ENCODE results near the gene TAGAP. TPM values are rescaled to one million over a fixed set of nuclear protein-coding genes. Genes with fewer than 3 reads are reported as not detected.
A peak's percentile ranks its signal among the peaks of the same experiment; 100 is the strongest.
"Not testable (repeated sequence)": the region's sequence is repeated elsewhere in the genome, so short reads cannot be mapped to it uniquely, and the experiment has no call there.

The TAGAP gene
- total and polyA plus RNA-seq, 2 donors, result 13.9 to 22.3 TPM

GRCh38 chr6:159042003-159042825, 2.6 kb downstream of the TAGAP start:
- Histone ChIP-seq H3K4me3 (ENCODE audit: low read length in 2 of 2) (peak overlapping the region; percentile 56 to 81), H3K9me3 (ENCODE audit: control insufficient read depth in 2 of 2, insufficient read depth in 1 of 2, low read length in 1 of 2) (no peaks in the 10 kb centered on the region), H3K27me3 (ENCODE audit: control insufficient read depth in 2 of 2, insufficient read depth in 1 of 2, low read length in 1 of 2) (no peaks in the 10 kb centered on the region), H3K4me1 (ENCODE audit: control insufficient read depth in 2 of 2, insufficient read depth in 2 of 2, low read length in 2 of 2) (peaks cover 6 to 43% of the 10 kb centered on the region in 2 donors), H3K36me3 (ENCODE audit: control insufficient read depth in 2 of 2, insufficient read depth in 2 of 2, low read length in 1 of 2) (peaks cover 37 to 47% of the 10 kb centered on the region in 2 donors), H3K27ac (ENCODE audit: low read depth in 1 of 2, low read length in 1 of 2) (peak overlapping the region; percentile 46 to 85)
- DNase-seq (ENCODE audit: low read depth in 6 of 9, low spot score in 9 of 9), result peak; percentile 65 to 94 (median 82)
- 43% methylated on average over 14 of the region's 14 CpGs for WGBS

GRCh38 chr6:159041181-159041580, 3.6 kb downstream of the TAGAP start:
- Histone ChIP-seq H3K27ac (ENCODE audit: low read depth in 1 of 2, low read length in 1 of 2) (no peak overlapping the region), H3K36me3 (ENCODE audit: control insufficient read depth in 2 of 2, insufficient read depth in 2 of 2, low read length in 1 of 2) (peaks cover 48 to 57% of the 10 kb centered on the region in 2 donors), H3K9me3 (ENCODE audit: control insufficient read depth in 2 of 2, insufficient read depth in 1 of 2, low read length in 1 of 2) (no peaks in the 10 kb centered on the region), H3K4me3 (ENCODE audit: low read length in 2 of 2) (no peak overlapping the region), H3K27me3 (ENCODE audit: control insufficient read depth in 2 of 2, insufficient read depth in 1 of 2, low read length in 1 of 2) (no peaks in the 10 kb centered on the region), H3K4me1 (ENCODE audit: control insufficient read depth in 2 of 2, insufficient read depth in 2 of 2, low read length in 2 of 2) (peaks cover 6 to 43% of the 10 kb centered on the region in 2 donors)
- DNase-seq (ENCODE audit: low read depth in 6 of 9, low spot score in 9 of 9), result no peak
- WGBS, result 96% methylated on average over 7 of the region's 7 CpGs

- Histone ChIP-seq H3K27ac (ENCODE audit: low read depth in 1 of 2, low read length in 1 of 2) (no peak overlapping the region), H3K4me1 (ENCODE audit: control insufficient read depth in 2 of 2, insufficient read depth in 2 of 2, low read length in 2 of 2) (peaks cover 6 to 35% of the 10 kb centered on the region in 2 donors), H3K4me3 (ENCODE audit: low read length in 2 of 2) (no peak overlapping the region), H3K9me3 (ENCODE audit: control insufficient read depth in 2 of 2, insufficient read depth in 1 of 2, low read length in 1 of 2) (no peaks in the 10 kb centered on the region), H3K36me3 (ENCODE audit: control insufficient read depth in 2 of 2, insufficient read depth in 2 of 2, low read length in 1 of 2) (peaks cover 57 to 69% of the 10 kb centered on the region in 2 donors), H3K27me3 (ENCODE audit: control insufficient read depth in 2 of 2, insufficient read depth in 1 of 2, low read length in 1 of 2) (no peaks in the 10 kb centered on the region)
- 72% methylated on average over 1 of the region's 1 CpG for WGBS
- no peak for DNase-seq (ENCODE audit: low read depth in 6 of 9, low spot score in 9 of 9)
Observed at GRCh38 chr6:159039885-159040258, 4.9 kb downstream of the TAGAP start.

- no peaks in the 10 kb centered on the region for H3K9me3 ChIP-seq (ENCODE audit: control insufficient read depth in 2 of 2, insufficient read depth in 1 of 2, low read length in 1 of 2)
- H3K4me3 ChIP-seq (ENCODE audit: low read length in 2 of 2), result no peak overlapping the region
- no peaks in the 10 kb centered on the region for H3K27me3 ChIP-seq (ENCODE audit: control insufficient read depth in 2 of 2, insufficient read depth in 1 of 2, low read length in 1 of 2)
- H3K27ac ChIP-seq (ENCODE audit: low read depth in 1 of 2, low read length in 1 of 2), result peak overlapping the region in 1 of 2 donors; percentile 36
- peak in 1 of 9 donors; percentile 55 for DNase-seq (ENCODE audit: low read depth in 6 of 9, low spot score in 9 of 9)
- peaks cover 6 to 35% of the 10 kb centered on the region in 2 donors for H3K4me1 ChIP-seq (ENCODE audit: control insufficient read depth in 2 of 2, insufficient read depth in 2 of 2, low read length in 2 of 2)
- 48% methylated on average over 8 of the region's 8 CpGs for WGBS
- H3K36me3 ChIP-seq (ENCODE audit: control insufficient read depth in 2 of 2, insufficient read depth in 2 of 2, low read length in 1 of 2), result peaks cover 57 to 69% of the 10 kb centered on the region in 2 donors
Observed at GRCh38 chr6:159038914-159039884, 5.6 kb downstream of the TAGAP start.

- H3K27ac ChIP-seq (ENCODE audit: low read depth in 1 of 2, low read length in 1 of 2); H3K9me3 ChIP-seq (ENCODE audit: control insufficient read depth in 2 of 2, insufficient read depth in 1 of 2, low read length in 1 of 2); H3K27me3 ChIP-seq (ENCODE audit: control insufficient read depth in 2 of 2, insufficient read depth in 1 of 2, low read length in 1 of 2); H3K4me3 ChIP-seq (ENCODE audit: low read length in 2 of 2); DNase-seq (ENCODE audit: low read depth in 6 of 9, low spot score in 9 of 9): not testable (repeated sequence)
- H3K4me1 ChIP-seq (ENCODE audit: control insufficient read depth in 2 of 2, insufficient read depth in 2 of 2, low read length in 2 of 2), result peaks cover 6 to 35% of the 10 kb centered on the region in 2 donors
- H3K36me3 ChIP-seq (ENCODE audit: control insufficient read depth in 2 of 2, insufficient read depth in 2 of 2, low read length in 1 of 2), result peaks cover 57 to 69% of the 10 kb centered on the region in 2 donors
- 96% methylated on average over 12 of the region's 12 CpGs for WGBS
Observed at GRCh38 chr6:159038318-159038717, 6.5 kb downstream of the TAGAP start.

- 88% methylated on average over 5 of the region's 5 CpGs for WGBS
- H3K27ac ChIP-seq (ENCODE audit: low read depth in 1 of 2, low read length in 1 of 2), result no peak overlapping the region
Observed at GRCh38 chr6:159037756-159038290, 7.0 kb downstream of the TAGAP start.

GRCh38 chr6:159036673-159037072, 8.1 kb downstream of the TAGAP start:
- Histone ChIP-seq H3K9me3 (ENCODE audit: control insufficient read depth in 2 of 2, insufficient read depth in 1 of 2, low read length in 1 of 2) (no peaks in the 10 kb centered on the region), H3K4me3 (ENCODE audit: low read length in 2 of 2) (no peak overlapping the region), H3K4me1 (ENCODE audit: control insufficient read depth in 2 of 2, insufficient read depth in 2 of 2, low read length in 2 of 2) (peaks cover under 1 to 20% of the 10 kb centered on the region in 2 donors), H3K36me3 (ENCODE audit: control insufficient read depth in 2 of 2, insufficient read depth in 2 of 2, low read length in 1 of 2) (peaks cover 53 to 62% of the 10 kb centered on the region in 2 donors), H3K27me3 (ENCODE audit: control insufficient read depth in 2 of 2, insufficient read depth in 1 of 2, low read length in 1 of 2) (no peaks in the 10 kb centered on the region), H3K27ac (ENCODE audit: low read depth in 1 of 2, low read length in 1 of 2) (no peak overlapping the region)
- WGBS, result 96% methylated on average over 14 of the region's 14 CpGs
- no peak for DNase-seq (ENCODE audit: low read depth in 6 of 9, low spot score in 9 of 9)

More at GRCh38 chr6:159037756-159038290, 7.0 kb downstream of the TAGAP start:
- Histone ChIP-seq H3K36me3 (ENCODE audit: control insufficient read depth in 2 of 2, insufficient read depth in 2 of 2, low read length in 1 of 2) (peaks cover 57 to 69% of the 10 kb centered on the region in 2 donors), H3K4me1 (ENCODE audit: control insufficient read depth in 2 of 2, insufficient read depth in 2 of 2, low read length in 2 of 2) (peaks cover 6 to 30% of the 10 kb centered on the region in 2 donors), H3K4me3 (ENCODE audit: low read length in 2 of 2) (no peak overlapping the region), H3K9me3 (ENCODE audit: control insufficient read depth in 2 of 2, insufficient read depth in 1 of 2, low read length in 1 of 2) (no peaks in the 10 kb centered on the region), H3K27me3 (ENCODE audit: control insufficient read depth in 2 of 2, insufficient read depth in 1 of 2, low read length in 1 of 2) (no peaks in the 10 kb centered on the region)
- no peak for DNase-seq (ENCODE audit: low read depth in 6 of 9, low spot score in 9 of 9)

GRCh38 chr6:159035891-159036290, 8.9 kb downstream of the TAGAP start:
- no peak for DNase-seq (ENCODE audit: low read depth in 6 of 9, low spot score in 9 of 9)
- H3K36me3 ChIP-seq (ENCODE audit: control insufficient read depth in 2 of 2, insufficient read depth in 2 of 2, low read length in 1 of 2), result peaks cover 47 to 54% of the 10 kb centered on the region in 2 donors
- WGBS, result 98% methylated on average over 17 of the region's 17 CpGs
- no peak overlapping the region for H3K27ac ChIP-seq (ENCODE audit: low read depth in 1 of 2, low read length in 1 of 2)
- no peak overlapping the region for H3K4me3 ChIP-seq (ENCODE audit: low read length in 2 of 2)
- H3K4me1 ChIP-seq (ENCODE audit: control insufficient read depth in 2 of 2, insufficient read depth in 2 of 2, low read length in 2 of 2), result peaks cover 0 to 14% of the 10 kb centered on the region in 2 donors
- H3K27me3 ChIP-seq (ENCODE audit: control insufficient read depth in 2 of 2, insufficient read depth in 1 of 2, low read length in 1 of 2), result no peaks in the 10 kb centered on the region
- H3K9me3 ChIP-seq (ENCODE audit: control insufficient read depth in 2 of 2, insufficient read depth in 1 of 2, low read length in 1 of 2), result no peaks in the 10 kb centered on the region

All from thymus (tissue), 11 donors.